Cardiac muscle cell (in vitro differentiated cells and primary cell): ENCODE data around the gene ATIC. TPM values are rescaled to one million over a fixed set of nuclear protein-coding genes. Genes with fewer than 3 reads are reported as not detected.
"Not testable (repeated sequence)": the region's sequence is repeated elsewhere in the genome, so short reads cannot be mapped to it uniquely, and the experiment has no call there.

Source experiments
- DNase-seq, 2 donors: peaks; one replicate each; pipeline versions ENCODE4 v3.0.0 to v3.0.0-alpha.2; 2010 to 2017; ENCODE audit warnings: low read depth in 1 of 2, low spot score in 1 of 2
- H3K27ac ChIP-seq: fragments of 200-600 bp; sonication (generic); 2 replicates; pipeline ENCODE4 v1.5.1; 2016
- H3K27me3 ChIP-seq: fragments of 200-600 bp; sonication (generic); 2 replicates; pipeline ENCODE4 v1.6.0; 2016; ENCODE audit warnings: control low read depth
- H3K36me3 ChIP-seq: fragments of 200-600 bp; sonication (generic); 2 replicates; pipeline ENCODE4 v1.5.1; 2016; ENCODE audit warnings: control low read depth
- H3K4me1 ChIP-seq: fragments of 200-600 bp; sonication (generic); 2 replicates; pipeline ENCODE4 v1.8.1; 2017; ENCODE audit warnings: low read depth, mild to moderate bottlenecking, mixed run types
- H3K4me3 ChIP-seq: fragments of 200-600 bp; sonication (generic); 2 replicates; pipeline ENCODE4 v1.5.1; 2016; ENCODE audit warnings: mild to moderate bottlenecking
- H3K9me3 ChIP-seq: fragments of 200-600 bp; sonication (generic); 2 replicates; pipeline ENCODE4 v1.5.1; 2017; ENCODE audit warnings: low read depth, mild to moderate bottlenecking, control low read depth
- CTCF ChIP-seq: IDR thresholded peaks from 2 replicates; pipeline ENCODE4 v1.5.1; 2012; ENCODE audit warnings: low read depth, mild to moderate bottlenecking, low read length
- polyA plus RNA-seq: library from polyadenylated mRNA; unstranded; fragments of >200 nt; fragmentation: Nextera tagmentation; extraction: Ambion mirVana; gene quantifications from 2 replicates; pipeline ENCODE4 v1.2.1, GENCODE V29; 2016
- total RNA-seq: library from RNA; depleted of rRNA; stranded (reverse); fragments of >200 nt; gene quantifications from 2 replicates; pipeline ENCODE4 v1.2.3, GENCODE V29; 2016

The ATIC gene
- total and polyA plus RNA-seq, 2 experiments from 2014 or later, result 9.6 to 83.7 TPM

- peak in 1 of 2 donors; percentile 76 for DNase-seq
- H3K4me3 ChIP-seq, result no peak overlapping the region
- no peaks in the 10 kb centered on the region for H3K4me1 ChIP-seq
- no peaks in the 10 kb centered on the region for H3K27me3 ChIP-seq
- no peaks in the 10 kb centered on the region for H3K36me3 ChIP-seq
- no peak overlapping the region for H3K27ac ChIP-seq
- no peak for TF ChIP-seq CTCF
- H3K9me3 ChIP-seq, result no peaks in the 10 kb centered on the region
Observed at GRCh38 chr2:215290980-215291599, 20.8 kb upstream of the ATIC start.

- TF ChIP-seq CTCF, result no peak
- no peaks in the 10 kb centered on the region for H3K27me3 ChIP-seq
- no peaks in the 10 kb centered on the region for H3K4me1 ChIP-seq
- no peaks in the 10 kb centered on the region for H3K36me3 ChIP-seq
- no peak for DNase-seq
- H3K4me3 ChIP-seq, result no peak overlapping the region
- H3K9me3 ChIP-seq, result no peaks in the 10 kb centered on the region
- H3K27ac ChIP-seq, result no peak overlapping the region
Observed at GRCh38 chr2:215293879-215294278, 18.0 kb upstream of the ATIC start.

GRCh38 chr2:215299337-215299859 lies 12.5 kb upstream of the ATIC start:
- DNase-seq, result peak; percentile 7 to 74
- H3K36me3 ChIP-seq, result no peaks in the 10 kb centered on the region
- no peaks in the 10 kb centered on the region for H3K27me3 ChIP-seq
- H3K9me3 ChIP-seq, result no peaks in the 10 kb centered on the region
- H3K4me1 ChIP-seq, result peaks cover 5% of the 10 kb centered on the region
- no peak overlapping the region for H3K4me3 ChIP-seq
- TF ChIP-seq CTCF, result no peak
- H3K27ac ChIP-seq, result no peak overlapping the region

GRCh38 chr2:215301994-215302393 lies 9.9 kb upstream of the ATIC start:
- Histone ChIP-seq H3K9me3 (no peaks in the 10 kb centered on the region), H3K27ac (no peak overlapping the region), H3K36me3 (no peaks in the 10 kb centered on the region), H3K4me1 (peaks cover 5% of the 10 kb centered on the region), H3K4me3 (no peak overlapping the region), H3K27me3 (no peaks in the 10 kb centered on the region)
- TF ChIP-seq CTCF, result no peak
- no peak for DNase-seq

GRCh38 chr2:215311259-215311624 lies 617 bp upstream of the ATIC start:
- peak overlapping the region; percentile 44 for H3K4me3 ChIP-seq
- not testable (repeated sequence) for H3K4me1 ChIP-seq, H3K36me3 ChIP-seq, H3K9me3 ChIP-seq, H3K27me3 ChIP-seq, DNase-seq, H3K27ac ChIP-seq

GRCh38 chr2:215313255-215313613 lies 1.4 kb downstream of the ATIC start:
- H3K9me3 ChIP-seq, result no peaks in the 10 kb centered on the region
- no peaks in the 10 kb centered on the region for H3K27me3 ChIP-seq
- H3K36me3 ChIP-seq, result peaks cover 4% of the 10 kb centered on the region
- peak overlapping the region; percentile 1 for H3K27ac ChIP-seq
- no peak for TF ChIP-seq CTCF
- no peak overlapping the region for H3K4me3 ChIP-seq
- DNase-seq, result no peak
- no peaks in the 10 kb centered on the region for H3K4me1 ChIP-seq
